Effector memory CD8-positive, alpha-beta T cell (primary cell): ENCODE results near the gene RAB3B.

Source experiments
- ATAC-seq: fragments of 150-1000 bp; cut with Tn5 transposase; replicated peaks from 2 replicates; pipeline ENCODE4 v1.10.0; 2021; ENCODE audit warnings: mild to moderate bottlenecking, moderate library complexity
- DNase-seq, 3 experiments: peaks; one replicate each; pipeline ENCODE4 v3.0.0; 2021
- H3K27ac Mint-ChIP-seq, 2 donors: one replicate each; pipeline ENCODE4 v1.8.0; 2022; ENCODE audit warnings: mild to moderate bottlenecking in 2 of 2, mixed read lengths in 2 of 2, moderate library complexity in 2 of 2
- H3K27me3 Mint-ChIP-seq, 2 donors: one replicate each; pipeline ENCODE4 v1.8.0; 2022; ENCODE audit warnings: mixed read lengths in 2 of 2
- H3K36me3 Mint-ChIP-seq: one replicate; pipeline ENCODE4 v1.8.0; 2022; ENCODE audit warnings: mild to moderate bottlenecking, moderate library complexity, mixed read lengths; ENCODE audit not compliant: insufficient read depth
- H3K4me1 Mint-ChIP-seq, 2 donors: one replicate each; pipeline ENCODE4 v1.8.0; 2022; ENCODE audit warnings: low read depth in 2 of 2, mixed read lengths in 2 of 2
- H3K4me3 Mint-ChIP-seq, 2 donors: one replicate each; pipeline ENCODE4 v1.8.0; 2022; ENCODE audit warnings: mild to moderate bottlenecking in 2 of 2, mixed read lengths in 2 of 2, moderate library complexity in 2 of 2
- H3K9me3 Mint-ChIP-seq, 2 donors: one replicate each; pipeline ENCODE4 v1.8.0; 2022; ENCODE audit warnings: mixed read lengths in 2 of 2

RAB3B gene

GRCh38 chr1:51958824-51959223, 31.7 kb downstream of the RAB3B start:
- H3K36me3 Mint-ChIP-seq: no peaks in the 10 kb centered on the region
- no peak overlapping the region for H3K4me3 Mint-ChIP-seq
- no peak for DNase-seq
- no peaks in the 10 kb centered on the region for H3K9me3 Mint-ChIP-seq
- no peak overlapping the region for H3K27ac Mint-ChIP-seq
- no peaks in the 10 kb centered on the region for H3K4me1 Mint-ChIP-seq
- peaks cover 13 to 16% of the 10 kb centered on the region in 2 donors for H3K27me3 Mint-ChIP-seq
- ATAC-seq: no peak

- Mint-ChIP-seq H3K4me3 (no peak overlapping the region), H3K9me3 (no peaks in the 10 kb centered on the region), H3K27ac (no peak overlapping the region), H3K36me3 (no peaks in the 10 kb centered on the region), H3K27me3 (peaks cover 13 to 21% of the 10 kb centered on the region in 2 donors), H3K4me1 (no peaks in the 10 kb centered on the region)
- no peak for ATAC-seq
- no peak for DNase-seq
Observed at GRCh38 chr1:51957618-51958017, 32.9 kb downstream of the RAB3B start.

GRCh38 chr1:51956528-51957509, 33.7 kb downstream of the RAB3B start:
- no peaks in the 10 kb centered on the region for H3K36me3 Mint-ChIP-seq
- no peaks in the 10 kb centered on the region for H3K4me1 Mint-ChIP-seq
- no peak overlapping the region for H3K4me3 Mint-ChIP-seq
- H3K27ac Mint-ChIP-seq: no peak overlapping the region
- no peak for ATAC-seq
- DNase-seq: no peak
- H3K9me3 Mint-ChIP-seq: no peaks in the 10 kb centered on the region
- H3K27me3 Mint-ChIP-seq: peaks cover 13 to 21% of the 10 kb centered on the region in 2 donors

- Mint-ChIP-seq H3K27me3 (peaks cover 13 to 21% of the 10 kb centered on the region in 2 donors), H3K27ac (no peak overlapping the region), H3K4me1 (no peaks in the 10 kb centered on the region), H3K4me3 (no peak overlapping the region), H3K9me3 (no peaks in the 10 kb centered on the region), H3K36me3 (no peaks in the 10 kb centered on the region)
- DNase-seq: no peak
- ATAC-seq: no peak
Observed at GRCh38 chr1:51955797-51956527, 34.5 kb downstream of the RAB3B start.

- no peaks in the 10 kb centered on the region for H3K4me1 Mint-ChIP-seq
- DNase-seq (no peak), ATAC-seq (no peak)
- H3K27ac Mint-ChIP-seq: no peak overlapping the region
- H3K36me3 Mint-ChIP-seq: no peaks in the 10 kb centered on the region
- H3K9me3 Mint-ChIP-seq: no peaks in the 10 kb centered on the region
- no peak overlapping the region for H3K4me3 Mint-ChIP-seq
- peaks cover 8 to 21% of the 10 kb centered on the region in 2 donors for H3K27me3 Mint-ChIP-seq
Observed at GRCh38 chr1:51954783-51955182, 35.7 kb downstream of the RAB3B start.

GRCh38 chr1:51953079-51953478, 37.4 kb downstream of the RAB3B start:
- no peaks in the 10 kb centered on the region for H3K9me3 Mint-ChIP-seq
- H3K4me1 Mint-ChIP-seq: no peaks in the 10 kb centered on the region
- H3K27me3 Mint-ChIP-seq: peaks cover 0 to 20% of the 10 kb centered on the region in 2 donors
- no peak overlapping the region for H3K4me3 Mint-ChIP-seq
- no peak for ATAC-seq
- no peak for DNase-seq
- H3K27ac Mint-ChIP-seq: no peak overlapping the region
- no peaks in the 10 kb centered on the region for H3K36me3 Mint-ChIP-seq

GRCh38 chr1:51952638-51953037, 37.9 kb downstream of the RAB3B start:
- Mint-ChIP-seq H3K27me3 (peaks cover 0 to 20% of the 10 kb centered on the region in 2 donors), H3K9me3 (no peaks in the 10 kb centered on the region), H3K36me3 (no peaks in the 10 kb centered on the region), H3K27ac (no peak overlapping the region), H3K4me1 (no peaks in the 10 kb centered on the region), H3K4me3 (no peak overlapping the region)
- DNase-seq (no peak), ATAC-seq (no peak)

- H3K27me3 Mint-ChIP-seq: peaks cover 0 to 20% of the 10 kb centered on the region in 2 donors
- H3K4me1 Mint-ChIP-seq: no peaks in the 10 kb centered on the region
- H3K4me3 Mint-ChIP-seq: no peak overlapping the region
- no peak for DNase-seq
- ATAC-seq: no peak
- no peak overlapping the region for H3K27ac Mint-ChIP-seq
- no peaks in the 10 kb centered on the region for H3K36me3 Mint-ChIP-seq
- H3K9me3 Mint-ChIP-seq: no peaks in the 10 kb centered on the region
Observed at GRCh38 chr1:51950701-51951100, 39.8 kb downstream of the RAB3B start.

- Mint-ChIP-seq H3K4me3 (no peak overlapping the region), H3K4me1 (no peaks in the 10 kb centered on the region), H3K27ac (no peak overlapping the region), H3K9me3 (no peaks in the 10 kb centered on the region), H3K36me3 (no peaks in the 10 kb centered on the region), H3K27me3 (peaks cover 0 to 20% of the 10 kb centered on the region in 2 donors)
- no peak for DNase-seq
- ATAC-seq: no peak
Observed at GRCh38 chr1:51949014-51949702, 41.3 kb downstream of the RAB3B start.

- H3K9me3 Mint-ChIP-seq: no peaks in the 10 kb centered on the region
- no peak for ATAC-seq
- no peaks in the 10 kb centered on the region for H3K4me1 Mint-ChIP-seq
- DNase-seq: no peak
- H3K36me3 Mint-ChIP-seq: no peaks in the 10 kb centered on the region
- no peak overlapping the region for H3K27ac Mint-ChIP-seq
- H3K4me3 Mint-ChIP-seq: no peak overlapping the region
- H3K27me3 Mint-ChIP-seq: peaks cover 0 to 20% of the 10 kb centered on the region in 2 donors
Observed at GRCh38 chr1:51948491-51948915, 42.0 kb downstream of the RAB3B start.

- H3K27ac Mint-ChIP-seq: no peak overlapping the region
Observed at GRCh38 chr1:51946300-51946699, 44.2 kb downstream of the RAB3B start.

GRCh38 chr1:51945591-51945990, 44.9 kb downstream of the RAB3B start:
- H3K4me3 Mint-ChIP-seq: no peak overlapping the region
- H3K27ac Mint-ChIP-seq: no peak overlapping the region

More at GRCh38 chr1:51946300-51946699, 44.2 kb downstream of the RAB3B start:
- Mint-ChIP-seq H3K4me1 (no peaks in the 10 kb centered on the region), H3K36me3 (no peaks in the 10 kb centered on the region), H3K27me3 (peaks cover 0 to 15% of the 10 kb centered on the region in 2 donors), H3K4me3 (no peak overlapping the region), H3K9me3 (peaks cover 0 to 3% of the 10 kb centered on the region in 2 donors)
- DNase-seq (no peak), ATAC-seq (no peak)

GRCh38 chr1:51942281-51942680, 48.2 kb downstream of the RAB3B start:
- Mint-ChIP-seq H3K27me3 (no peaks in the 10 kb centered on the region), H3K9me3 (peaks cover 0 to 8% of the 10 kb centered on the region in 2 donors), H3K36me3 (no peaks in the 10 kb centered on the region), H3K4me3 (no peak overlapping the region), H3K4me1 (no peaks in the 10 kb centered on the region), H3K27ac (no peak overlapping the region)
- no peak for DNase-seq
- no peak for ATAC-seq

More at GRCh38 chr1:51945591-51945990, 44.9 kb downstream of the RAB3B start:
- no peaks in the 10 kb centered on the region for H3K4me1 Mint-ChIP-seq
- ATAC-seq: no peak
- H3K27me3 Mint-ChIP-seq: peaks cover 0 to 15% of the 10 kb centered on the region in 2 donors
- H3K9me3 Mint-ChIP-seq: peaks cover 0 to 8% of the 10 kb centered on the region in 2 donors
- no peaks in the 10 kb centered on the region for H3K36me3 Mint-ChIP-seq
- no peak for DNase-seq
